GM12878 (cell line): ENCODE measurements around the gene TMUB2. TPM values are rescaled to one million over a fixed set of nuclear protein-coding genes. Genes with fewer than 3 reads are reported as not detected.

Experiments
- ATAC-seq: fragments of 200-7000 bp; cut with Tn5 transposase; 3 replicates; pipeline ENCODE4 v1.9.1; 2020; ENCODE audit warnings: mild to moderate bottlenecking, moderate library complexity
- BruUV-seq: library from RNA; stranded (reverse); fragments of 400-500 nt; replicated peaks from 2 replicates; lab custom pipeline; 2021; lab: Mats Ljungman, UMichigan
- CTCF ChIA-PET: fragments of 300-600 bp; sonication (Branson Sonifier 250); formaldehyde crosslinking; extraction: SDS; loops from one replicate; lab custom pipeline; 2021; ENCODE audit warnings: inconsistent platforms; lab: Yijun Ruan, JAX
- POLR2A ChIA-PET: fragments of 350-600 bp; formaldehyde crosslinking; extraction: SDS; loops from one replicate; lab custom pipeline; 2021; ENCODE audit warnings: inconsistent platforms; lab: Charles Lee
- RAD21 ChIA-PET: fragments of 300-600 bp; sonication (Branson Sonifier 250); formaldehyde crosslinking; loops from one replicate; lab custom pipeline; 2023; ENCODE audit warnings: antibody characterized with exemption; ENCODE audit not compliant: unreplicated experiment; lab: Charles Lee
- SMC1A ChIA-PET: fragments of 300-600 bp; sonication (Branson Sonifier 250); formaldehyde crosslinking; loops from one replicate; lab custom pipeline; 2023; ENCODE audit not compliant: unreplicated experiment, uncharacterized antibody; lab: Charles Lee
- DNase-seq: peaks from one replicate; pipeline ENCODE4 v3.0.0-alpha.2; 2011; ENCODE audit warnings: low read depth, low spot score
- FAIRE-seq: peaks from 3 replicates; lab custom pipeline; 2011; peaks lifted over from hg19 to GRCh38; lab: Jason Lieb, UNC
- H2AFZ ChIP-seq: 2 replicates; pipeline ENCODE4 v1.6.0; 2011; ENCODE audit warnings: low read depth, low read length, control low read depth; ENCODE audit not compliant: control insufficient read depth
- H3K27ac ChIP-seq: 2 replicates; pipeline ENCODE4 v1.5.1; 2011; ENCODE audit warnings: control low read depth; ENCODE audit not compliant: control insufficient read depth, insufficient read depth
- H3K27me3 ChIP-seq, 2 experiments: replicated peaks in 1 of 2; 2 replicates each; pipeline versions ENCODE4 v1.6.0 to v1.6.1; 2011; ENCODE audit warnings: low read length in 1 of 2; ENCODE audit not compliant: control insufficient read depth in 2 of 2, insufficient read depth in 2 of 2
- H3K36me3 ChIP-seq, 2 experiments: 2 replicates each; pipeline ENCODE4 v1.5.1; 2011; ENCODE audit warnings: low read length in 1 of 2; ENCODE audit not compliant: control insufficient read depth in 2 of 2, insufficient read depth in 2 of 2
- H3K4me1 ChIP-seq: 2 replicates; pipeline ENCODE4 v1.6.1; 2011; ENCODE audit warnings: mild to moderate bottlenecking, low read length, moderate library complexity, mixed read lengths; ENCODE audit not compliant: control insufficient read depth, insufficient read depth
- H3K4me2 ChIP-seq: 2 replicates; pipeline ENCODE4 v1.6.0; 2011; ENCODE audit warnings: control low read depth; ENCODE audit not compliant: control insufficient read depth, insufficient read depth
- H3K4me3 ChIP-seq: fragments of 200-600 bp; sonication (generic); 2 replicates; pipeline ENCODE4 v1.5.1; 2016
- H3K79me2 ChIP-seq: 2 replicates; pipeline ENCODE4 v1.6.0; 2011; ENCODE audit warnings: low read length; ENCODE audit not compliant: control insufficient read depth, insufficient read depth
- H3K9ac ChIP-seq: 2 replicates; pipeline ENCODE4 v1.8.0; 2011; ENCODE audit warnings: low read length, control low read depth, mixed read lengths; ENCODE audit not compliant: control insufficient read depth, insufficient read depth
- H3K9me3 ChIP-seq: replicated peaks from 3 replicates; pipeline ENCODE4 v1.5.1; 2011; ENCODE audit warnings: mild to moderate bottlenecking, low read length; ENCODE audit not compliant: control insufficient read depth, insufficient read depth
- H4K20me1 ChIP-seq: 2 replicates; pipeline ENCODE4 v1.6.0; 2011; ENCODE audit not compliant: control insufficient read depth, insufficient read depth
- CEBPB ChIP-seq, 2 experiments: fragments of 150-350 bp in 1 of 2; IDR thresholded peaks; 2 replicates each; pipeline ENCODE4 v1.6.1; 2012 to 2014; ENCODE audit warnings: low read depth in 2 of 2, low read length in 2 of 2, borderline replicate concordance in 1 of 2, inconsistent platforms in 1 of 2
- IKZF2 ChIP-seq, 2 experiments: fragments of 450-650 bp; IDR thresholded peaks; 2 replicates each; pipeline ENCODE4 v1.6.1; 2017; ENCODE audit warnings: mild to moderate bottlenecking in 2 of 2, moderate library complexity in 2 of 2
- IRF5 ChIP-seq: fragments of 450-650 bp; IDR thresholded peaks from 2 replicates; pipeline ENCODE4 v1.6.1; 2017; ENCODE audit warnings: borderline replicate concordance
- ZBTB11 ChIP-seq: fragments of 450-650 bp; formaldehyde crosslinking; IDR thresholded peaks from 2 replicates; pipeline ENCODE4 v1.5.0; 2022; ENCODE audit warnings: mild to moderate bottlenecking, missing genetic modification characterization
- WGBS: methylation state at CpG from one replicate; pipeline ENCODE4 v1.1.6; 2016; ENCODE audit warnings: low lambda C conversion rate; ENCODE audit not compliant: insufficient replicate concordance, insufficient coverage; ENCODE audit errors: missing lambda C conversion rate; 5-methylcytosine and 5-hydroxymethylcytosine counted together
- in situ Hi-C: fragments of 300-500 bp; cut with MboI; formaldehyde crosslinking; loops from 9 replicates; pipeline ENCODE4 v1.14.3; 2018; ENCODE audit warnings: mixed read lengths
- intact Hi-C: fragments of 100-400 bp; cut with micrococcal nuclease; formaldehyde crosslinking; loops from one replicate; pipeline ENCODE4 v1.14.2; 2022; ENCODE audit not compliant: unreplicated experiment
- polyA plus RNA-seq, 11 experiments: library from polyadenylated mRNA; depleted of rRNA in 4 of 11; unstranded in 6 of 11; stranded (reverse) in 5 of 11; fragments of >200 nt; fragmentation: Nextera tagmentation in 4 of 11; fragmentation: Illumina TruSeq in 1 of 11; extraction: Ambion mirVana in 4 of 11; extraction: Trizol in 1 of 11; gene quantifications; 1 replicate in 1 of 11; 2 replicates in 10 of 11; pipeline versions ENCODE4 v1.2.1 to v1.2.3, GENCODE V29; 2011 to 2016; ENCODE audit warnings: inconsistent platforms in 2 of 11, missing spikeins in 2 of 11, low read depth in 1 of 11
- total RNA-seq, 4 experiments: library from RNA; depleted of rRNA in 3 of 4; stranded (reverse); fragments of >200 nt in 3 of 4; fragmentation: Illumina TruSeq in 1 of 4; extraction: Trizol in 1 of 4; gene quantifications; 2 replicates each; pipeline versions ENCODE4 v1.2.1 to v1.2.3, GENCODE V29; 2013 to 2021

TMUB2 gene
- total and polyA plus RNA-seq, 10 of the 15 experiments (the other 5 are each of a cell fraction or from before 2014, with no cell fraction given) = 4.3 to 34.0 (median 20.0) TPM

- intact Hi-C loops = no loop called here
- ChIA-PET SMC1A (interaction anchor here (1.2 kb wide), 1 partner anchor 148 kb away, joined by 5 read pairs; no protein-coding TSS in a partner anchor), RAD21 (no interaction called here)
- no peaks in the 10 kb centered on the region for H3K27me3 ChIP-seq
- ATAC-seq (no peak), FAIRE-seq (no peak)
- H3K36me3 ChIP-seq = peaks cover 0 to 5% of the 10 kb centered on the region in 2 experiments; a peak in 2 of 4 replicates
- H3K9me3 ChIP-seq = no peaks in the 10 kb centered on the region
- no peak overlapping the region for H3K4me2 ChIP-seq
- TF ChIP-seq CEBPB (IDR thresholded peaks at IDR 0.05; ENCODE audit: borderline replicate concordance in 1 of 2, low read depth in 2 of 2, low read length in 2 of 2) (no peak), IKZF2 (IDR thresholded peaks at IDR 0.05) (no peak), IRF5 (no peak), ZBTB11 (CRISPR knock-in tag) (no peak)
- TF ChIP-seq, all 136 proteins: peak for 0
- BruUV-seq = no TSS peak
- Histone ChIP-seq H3K27ac (no peak overlapping the region), H3K4me1 (peaks cover 2% of the 10 kb centered on the region), H3K4me3 (no peak overlapping the region), H3K79me2 (peaks cover 34% of the 10 kb centered on the region), H2AFZ (no peak overlapping the region), H3K9ac (no peak overlapping the region), H4K20me1 (no peaks in the 10 kb centered on the region)
- in situ Hi-C loops = no loop called here
- DNase-seq = no peak
- 100% methylated on average over 2 of the region's 2 CpGs for WGBS
- CTCF ChIA-PET = interaction anchor here (0.6 kb wide), 1 partner anchor 10 kb away, joined by 3 read pairs; no protein-coding TSS in a partner anchor
- POLR2A ChIA-PET = interaction anchor here (0.5 to 1.4 kb wide), 2 partner anchors 116 to 128 kb away, joined by 3 to 5 read pairs; partner anchors contain the start of gene LSM12
Observed at GRCh38 chr17:44183024-44183423, 3.7 kb upstream of the TMUB2 start.
